GM23338 (cell line): Measurements from ENCODE around the gene CSTPP1.
"Not testable (repeated sequence)": the region's sequence is repeated elsewhere in the genome, so short reads cannot be mapped to it uniquely, and the experiment has no call there.

Source experiments
- CREB1 ChIP-seq: fragments of 250-450 bp; sonication (Bioruptor Pico); IDR thresholded peaks from 2 replicates; pipeline ENCODE4 v1.5.0; 2020; ENCODE audit warnings: low read depth, mild to moderate bottlenecking, moderate library complexity
- CTCF ChIP-seq, 2 experiments: fragments of 200-600 bp in 1 of 2; sonication (generic) in 1 of 2; conservative IDR thresholded peaks; 2 replicates each; pipeline versions ENCODE4 v1.5.1 to v1.6.1; 2016 to 2017; ENCODE audit warnings: antibody characterized with exemption in 2 of 2, low read depth in 2 of 2, mild to moderate bottlenecking in 2 of 2, moderate library complexity in 1 of 2
- EZH2 ChIP-seq: fragments of 200-600 bp; sonication (generic); IDR thresholded peaks from one replicate; pipeline ENCODE4 v1.8.0; 2017; ENCODE audit warnings: antibody characterized with exemption, mild to moderate bottlenecking, low read depth; ENCODE audit not compliant: unreplicated experiment
- EZH2phosphoT487 ChIP-seq: fragments of 200-600 bp; sonication (generic); IDR thresholded peaks from one replicate; pipeline ENCODE4 v1.8.1; 2018; ENCODE audit warnings: antibody characterized with exemption; ENCODE audit not compliant: unreplicated experiment
- JUNB ChIP-seq: IDR thresholded peaks from one replicate; pipeline ENCODE4 v1.6.1; 2016; ENCODE audit warnings: antibody characterized with exemption; ENCODE audit not compliant: unreplicated experiment
- NANOG ChIP-seq: IDR thresholded peaks from 2 replicates; pipeline ENCODE4 v1.6.1; 2016; ENCODE audit warnings: antibody characterized with exemption, borderline replicate concordance
- POLR2AphosphoS5 ChIP-seq: IDR thresholded peaks from 2 replicates; pipeline ENCODE4 v1.6.1; 2016; ENCODE audit warnings: antibody characterized with exemption, low read depth
- REST ChIP-seq: IDR thresholded peaks from one replicate; pipeline ENCODE4 v1.6.1; 2018; ENCODE audit warnings: antibody characterized with exemption; ENCODE audit not compliant: unreplicated experiment
- STAT1 ChIP-seq: IDR thresholded peaks from one replicate; pipeline ENCODE4 v1.6.1; 2016; ENCODE audit warnings: antibody characterized with exemption; ENCODE audit not compliant: unreplicated experiment
- ZNF114 ChIP-seq: fragments of 250-450 bp; sonication (Bioruptor Pico); IDR thresholded peaks from 2 replicates; pipeline ENCODE4 v1.5.0; 2020; ENCODE audit warnings: mild to moderate bottlenecking, moderate library complexity

- not testable (repeated sequence) for TF ChIP-seq CTCF (conservative IDR thresholded peaks at IDR 0.05; ENCODE audit: low read depth in 2 of 2); EZH2; POLR2AphosphoS5; ZNF114 (CRISPR knock-in tag); CREB1; JUNB; REST; EZH2phosphoT487; STAT1; NANOG
Observed at GRCh38 chr11:47208008-47208552, 271.5 kb downstream of the CSTPP1 start.
